Activated CD4-positive, CD25-positive, alpha-beta regulatory T cell treated with anti-CD3 and anti-CD28 coated beads, Interleukin-2, amount 50 U/mL, for 72 hours (primary cell): Measurements from ENCODE around the gene PTEN.
"Not testable (repeated sequence)": the region's sequence is repeated elsewhere in the genome, so short reads cannot be mapped to it uniquely, and the experiment has no call there.

Experiments
- DNase-seq: peaks from one replicate; pipeline ENCODE4 v3.0.0; 2021

PTEN gene

DNA sequence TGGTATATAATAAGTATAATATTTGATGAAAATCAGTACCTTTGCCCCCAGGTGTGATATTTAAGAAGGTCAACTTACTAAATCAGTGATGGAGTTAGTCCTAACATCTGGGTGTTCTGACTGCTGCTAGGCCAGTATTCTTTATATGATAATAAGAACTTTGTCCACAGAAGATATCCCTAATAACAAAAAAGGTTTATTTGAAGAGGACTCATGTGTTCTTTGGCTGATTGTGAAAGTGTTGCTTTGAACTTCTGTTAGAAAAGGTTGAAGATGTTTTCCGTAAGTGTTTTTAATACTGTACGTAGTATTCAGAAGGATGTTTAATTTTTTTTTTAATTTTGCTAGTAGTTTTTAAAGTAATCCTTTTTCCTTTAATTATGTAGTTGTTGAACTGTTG is 10.2 kb downstream of the PTEN start:
- no peak for DNase-seq

- DNase-seq = no peak
These were observed 12.6 kb downstream of the PTEN start for GRCh38 chr10:87875929-87876571.

DNA sequence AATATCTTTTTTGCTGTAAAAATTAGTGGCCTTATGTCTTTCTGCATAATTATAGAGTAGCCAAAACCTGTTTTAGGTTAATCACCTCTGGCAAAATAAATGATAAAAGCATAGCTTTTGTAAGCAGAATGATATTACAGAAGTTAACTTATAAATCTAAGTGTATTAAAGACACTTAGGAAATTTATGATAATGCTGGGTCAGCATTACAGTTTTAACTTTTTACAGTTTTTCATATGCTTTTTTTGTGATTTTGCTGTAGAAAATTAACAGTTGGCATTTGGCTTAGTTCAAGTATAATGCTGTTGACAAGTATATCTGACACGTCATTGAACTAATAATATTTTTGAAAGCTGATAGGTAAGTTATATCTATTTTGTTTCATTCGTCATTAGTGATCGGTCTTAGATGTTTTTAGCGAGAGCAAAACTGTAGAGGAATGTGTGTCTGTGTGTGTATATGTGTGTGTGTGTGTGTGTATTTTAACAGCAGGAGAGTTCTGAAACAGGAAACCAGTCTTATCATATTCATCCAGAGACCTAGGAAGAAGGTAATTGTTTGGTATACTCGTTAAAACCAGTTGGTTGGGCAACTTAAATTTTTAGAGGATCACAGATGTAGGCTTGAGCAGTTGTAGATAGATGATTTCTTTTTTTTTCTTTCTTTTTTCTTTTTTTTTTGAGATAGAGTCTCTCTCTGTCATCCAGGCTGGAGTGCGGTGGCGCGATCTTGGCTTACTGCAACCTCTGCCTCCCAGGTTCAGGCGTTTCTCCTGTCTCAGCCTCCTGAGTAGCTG is 15.4 kb downstream of the PTEN start:
- DNase-seq = no peak

GRCh38 chr10:87880336-87880735 is 16.9 kb downstream of the PTEN start:
- no peak for DNase-seq

DNA sequence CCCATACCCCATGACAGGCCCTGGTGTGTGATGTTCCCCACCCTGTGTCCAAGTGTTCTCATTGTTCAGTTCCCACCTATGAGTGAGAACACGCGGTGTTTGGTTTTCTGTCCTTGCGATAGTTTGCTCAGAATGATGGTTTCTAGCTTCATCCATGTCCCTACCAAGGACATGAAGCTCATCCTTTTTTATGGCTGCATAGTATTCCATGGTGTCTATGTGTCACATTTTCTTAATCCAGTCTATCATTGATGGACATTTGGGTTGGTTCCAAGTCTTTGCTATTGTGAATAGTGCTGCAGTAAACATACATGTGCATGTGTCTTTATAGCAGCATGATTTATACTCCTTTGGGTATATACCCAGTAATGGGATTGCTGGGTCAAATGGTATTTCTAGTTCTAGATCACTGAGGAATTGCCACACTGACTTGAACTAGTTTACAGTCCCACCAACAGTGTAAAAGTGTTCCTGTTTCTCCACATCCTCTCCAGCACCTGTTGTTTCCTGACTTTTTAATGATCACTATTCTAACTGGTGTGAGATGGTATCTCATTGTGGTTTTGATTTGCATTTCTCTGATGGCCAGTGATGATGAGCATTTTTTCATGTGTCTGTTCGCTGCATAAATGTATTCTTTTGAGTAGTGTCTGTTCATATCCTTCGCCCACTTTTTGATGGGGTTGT is 18.1 kb downstream of the PTEN start:
- DNase-seq = not testable (repeated sequence)

GRCh38 chr10:87882555-87883294 is 19.3 kb downstream of the PTEN start:
- no peak for DNase-seq

DNA sequence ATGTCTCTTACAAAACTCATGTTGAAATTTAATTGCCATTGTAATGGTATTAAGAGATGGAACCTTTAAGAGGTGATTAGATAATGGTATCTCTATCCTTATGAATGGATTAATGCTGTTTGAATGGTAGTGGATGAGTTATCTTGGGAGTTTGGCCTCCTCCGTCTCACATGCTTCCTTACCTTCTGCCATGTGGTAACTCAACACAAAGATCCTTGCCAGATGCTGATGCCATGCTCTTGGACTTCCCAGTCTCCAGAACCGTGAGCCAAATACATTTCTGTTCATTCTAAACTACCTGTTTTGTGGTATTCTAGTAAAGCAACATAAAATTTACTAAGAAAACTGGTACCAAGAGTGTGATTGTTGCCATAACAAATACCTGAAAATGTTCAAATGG is 23.2 kb downstream of the PTEN start:
- no peak for DNase-seq

DNA sequence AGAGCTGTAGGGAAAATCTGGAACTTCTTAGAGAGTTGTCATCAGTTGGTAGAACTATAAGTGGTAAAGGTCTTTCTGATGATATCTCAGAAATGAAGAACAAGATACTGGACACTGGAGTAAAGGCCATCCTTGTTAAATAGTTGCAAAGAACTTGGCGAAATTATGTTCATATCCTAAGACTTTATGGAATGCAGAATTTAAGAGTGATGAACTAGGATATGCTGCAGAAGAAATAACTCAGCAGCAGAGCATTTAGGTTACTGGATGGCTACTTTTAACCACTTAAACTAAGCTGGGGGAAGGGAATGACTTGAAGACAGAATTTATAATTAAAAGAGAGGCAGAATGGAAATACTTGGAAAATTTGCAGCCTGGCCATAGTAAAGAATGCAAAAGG is 23.7 kb downstream of the PTEN start:
- no peak for DNase-seq

DNA sequence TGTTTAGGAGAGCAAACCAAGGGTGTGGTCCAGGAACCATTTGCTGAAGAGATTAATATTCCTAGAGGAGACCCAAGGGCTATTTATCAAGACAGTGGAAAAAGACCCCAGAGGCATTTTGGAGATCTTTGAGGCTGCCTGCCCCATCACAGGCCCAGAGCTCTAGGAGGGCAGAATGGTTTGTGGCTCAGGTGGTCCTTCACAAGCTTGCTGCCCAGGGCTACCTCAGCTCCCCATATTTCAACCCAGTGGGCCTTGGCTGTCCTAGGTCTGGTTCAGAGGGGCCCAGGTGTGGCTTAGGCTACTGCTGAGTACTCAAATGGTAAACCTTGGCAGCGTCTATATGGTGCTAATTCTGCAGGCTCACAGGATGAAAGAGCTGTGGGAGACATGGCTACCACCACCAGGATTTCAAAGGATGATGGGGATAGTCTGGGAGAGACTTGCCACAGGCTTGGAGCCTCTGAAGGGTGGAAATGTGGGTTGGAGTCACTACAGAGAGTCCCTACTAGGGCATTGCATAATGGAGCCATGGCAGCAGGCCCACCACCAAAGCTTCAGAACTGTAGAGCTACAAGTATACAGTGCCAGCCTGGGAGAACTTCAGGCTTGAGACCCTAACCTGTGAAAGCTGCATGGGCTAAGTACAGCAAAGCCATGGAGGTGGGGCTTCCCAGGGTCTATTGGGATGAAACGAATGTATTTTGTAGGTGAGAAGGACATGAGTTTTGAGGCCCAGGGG is 24.3 kb downstream of the PTEN start:
- no peak for DNase-seq

DNA sequence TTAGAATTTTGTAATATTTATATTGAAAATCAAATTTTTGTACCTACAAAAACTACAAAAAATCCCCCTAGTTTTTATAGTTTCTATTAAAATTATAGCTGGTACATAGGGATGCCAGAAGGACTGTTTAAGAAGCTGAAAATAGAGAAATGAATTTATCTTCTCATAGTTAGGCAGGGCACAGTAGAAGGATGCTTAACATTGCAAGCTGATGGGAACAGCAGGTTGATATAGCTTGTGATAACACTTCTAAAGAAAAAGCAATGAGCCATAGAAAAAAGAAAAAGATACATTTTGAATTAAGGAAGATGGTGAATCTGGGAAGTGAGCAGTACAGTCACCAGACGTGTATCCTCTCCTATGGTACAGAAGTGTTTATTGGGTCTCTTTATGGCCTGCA is 32.0 kb downstream of the PTEN start:
- DNase-seq = no peak

- DNase-seq = no peak
These were observed 32.8 kb downstream of the PTEN start for GRCh38 chr10:87896216-87896615.

GRCh38 chr10:87897957-87898356 is 34.5 kb downstream of the PTEN start:
- DNase-seq = not testable (repeated sequence)

DNA sequence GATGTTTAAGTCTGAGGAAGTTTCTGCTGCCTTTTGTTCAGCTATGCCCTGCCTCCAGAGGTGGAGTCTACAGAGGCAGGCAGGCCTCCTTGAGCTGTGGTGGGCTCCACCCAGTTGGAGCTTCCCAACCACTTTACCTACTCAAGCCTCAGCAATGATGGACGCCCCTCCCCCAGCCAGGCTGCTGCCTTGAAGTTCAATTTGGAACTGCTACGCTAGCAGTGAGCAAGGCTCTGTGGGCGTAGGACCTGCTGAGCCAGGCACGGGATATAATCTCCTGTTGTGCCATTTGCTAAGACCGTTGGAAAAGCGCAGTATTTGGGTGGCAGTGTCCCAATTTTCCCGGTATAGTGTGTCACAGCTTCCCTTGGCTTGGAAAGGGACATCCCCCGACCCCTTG is 40.0 kb downstream of the PTEN start:
- DNase-seq = not testable (repeated sequence)

DNA sequence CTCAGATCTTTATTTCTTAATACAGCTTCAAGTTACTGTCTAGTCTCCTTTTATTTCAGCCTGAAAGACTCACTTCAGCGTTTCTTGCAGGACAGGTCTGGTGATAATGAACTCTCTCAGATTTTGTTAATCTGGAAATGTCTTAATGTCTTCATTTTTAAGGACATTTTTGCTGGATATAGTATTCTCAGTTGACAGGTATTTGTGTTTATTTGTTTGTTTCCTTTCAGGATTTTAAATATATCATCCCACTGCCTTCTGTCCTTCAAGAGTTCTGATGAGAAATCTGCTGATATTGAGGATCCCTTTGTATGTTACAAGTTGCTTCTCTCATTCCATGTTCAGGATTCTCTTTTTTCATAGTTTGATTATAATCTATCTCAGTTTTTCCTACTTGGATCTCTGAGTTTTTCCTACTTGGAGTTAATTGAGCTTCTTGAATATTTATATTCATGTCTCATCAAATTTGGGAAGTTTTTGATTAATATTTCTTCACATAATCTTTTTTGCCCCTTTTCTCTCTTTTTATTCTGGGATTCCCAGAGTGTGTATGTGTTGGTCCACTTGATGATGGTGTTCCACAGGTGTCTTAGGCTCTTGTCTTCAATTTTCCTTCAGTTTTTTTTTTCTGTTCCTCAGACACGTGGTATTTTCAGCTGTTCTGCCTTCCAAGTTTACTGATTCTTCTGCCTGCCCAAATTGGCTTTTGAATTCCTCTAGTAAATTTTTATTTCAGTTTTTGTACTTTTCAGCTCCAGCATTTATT is 49.9 kb downstream of the PTEN start:
- no peak for DNase-seq

DNA sequence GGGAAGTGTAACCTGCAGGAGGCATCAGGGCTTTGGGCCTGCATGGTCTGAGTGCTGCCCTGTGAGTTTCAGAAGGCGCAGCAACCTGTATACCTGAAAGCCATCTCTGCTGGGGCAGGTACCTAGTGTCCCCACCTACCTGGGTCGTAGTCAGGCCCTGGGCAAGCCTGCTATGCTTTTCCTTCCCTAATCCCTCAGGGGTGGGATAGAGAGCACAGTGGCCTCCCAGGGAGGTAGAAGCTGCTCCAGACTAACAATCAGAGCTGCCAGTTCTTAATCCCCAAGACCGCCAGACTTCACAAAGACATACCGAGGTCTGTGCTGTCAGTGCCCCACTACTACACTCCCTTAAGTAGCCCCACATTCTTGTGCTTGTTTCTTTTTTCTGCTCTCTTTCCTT is 52.0 kb downstream of the PTEN start:
- no peak for DNase-seq

GRCh38 chr10:87915989-87916388 is 52.6 kb downstream of the PTEN start:
- DNase-seq = no peak

GRCh38 chr10:87916515-87916914 is 53.1 kb downstream of the PTEN start:
- DNase-seq = no peak

DNA sequence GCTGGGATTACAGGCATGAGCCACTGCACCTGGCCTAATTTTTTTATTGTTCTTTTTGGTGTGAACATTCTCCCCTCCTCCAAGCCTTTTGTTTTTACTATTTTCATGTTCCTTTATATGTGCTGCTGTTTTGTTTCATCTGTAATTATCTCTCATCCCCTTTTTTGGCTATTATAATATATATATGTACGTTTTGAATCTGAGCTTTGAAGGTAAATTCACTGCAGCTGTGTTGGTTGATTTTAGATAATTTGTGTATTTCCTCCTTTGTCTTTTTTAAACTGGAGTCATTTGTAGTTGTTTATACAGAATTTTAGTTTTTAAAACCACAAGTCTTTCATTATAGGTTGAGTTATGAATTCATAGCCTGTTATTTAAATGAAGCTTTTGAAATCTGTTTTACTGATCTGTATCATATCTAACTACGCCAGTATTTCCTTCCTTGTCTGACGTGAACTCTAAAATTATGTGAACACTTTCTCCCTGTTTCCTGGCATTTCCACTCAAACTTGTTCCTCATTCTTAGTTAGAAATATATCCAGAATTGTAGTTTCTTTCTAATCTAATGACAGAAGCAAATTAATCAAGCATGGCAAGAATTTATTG is 54.9 kb downstream of the PTEN start:
- DNase-seq = no peak

GRCh38 chr10:87920538-87920937 is 57.1 kb downstream of the PTEN start:
- no peak for DNase-seq

DNA sequence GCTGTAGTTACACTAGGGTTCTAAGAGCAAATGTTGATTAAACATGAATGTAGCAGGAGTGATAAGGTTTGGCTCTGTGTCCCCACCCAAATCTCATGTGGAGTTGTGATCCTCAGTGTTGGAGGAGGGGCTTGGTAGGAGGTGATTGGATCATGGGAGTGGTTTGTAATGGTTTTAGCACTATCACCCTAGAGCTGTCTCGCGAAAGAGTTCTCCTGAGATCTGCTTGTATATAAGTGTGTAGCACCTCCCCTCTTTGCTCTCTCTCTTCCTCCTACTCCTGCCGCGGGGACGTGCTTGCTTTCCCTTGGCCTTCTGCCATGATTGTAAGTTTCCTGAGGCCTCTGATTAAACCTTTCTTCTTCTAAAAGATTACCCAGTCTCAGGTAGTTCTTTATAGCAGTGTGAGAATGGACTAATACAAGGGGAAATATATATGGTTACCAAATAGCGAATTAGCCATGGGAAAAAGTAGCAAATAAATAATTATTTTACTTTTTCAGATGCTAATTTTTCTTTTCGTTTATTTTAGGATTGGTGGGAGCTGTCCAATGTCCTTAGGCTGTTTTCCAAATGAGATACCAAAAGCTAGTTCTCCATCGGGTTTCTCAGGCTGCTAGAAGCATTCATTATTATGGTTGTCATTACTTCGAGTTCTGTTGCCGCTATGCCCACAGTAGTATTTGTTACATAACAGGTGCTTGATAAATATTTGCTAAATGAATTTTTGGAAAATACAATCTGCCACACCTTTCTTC is 58.7 kb downstream of the PTEN start:
- DNase-seq = no peak

- no peak for DNase-seq
These were observed 59.8 kb downstream of the PTEN start for GRCh38 chr10:87923233-87923632.
